GM12878 (cell line): ENCODE measurements around the gene CCDC97. TPM values are rescaled to one million over a fixed set of nuclear protein-coding genes. Genes with fewer than 3 reads are reported as not detected.

Source experiments
- BHLHE40 ChIP-seq, 2 experiments: fragments of 450-650 bp in 1 of 2; IDR thresholded peaks; 2 replicates each; pipeline ENCODE4 v1.6.1; 2011 to 2017; ENCODE audit warnings: low read depth in 2 of 2, borderline replicate concordance in 1 of 2, improper control_type of control experiment in 1 of 2, low read length in 1 of 2, mild to moderate bottlenecking in 1 of 2
- CUX1 ChIP-seq: IDR thresholded peaks from 2 replicates; pipeline ENCODE4 v1.6.1; 2012; ENCODE audit warnings: improper control_type of control experiment, low read depth, low read length; ENCODE audit not compliant: insufficient replicate concordance
- ESRRA ChIP-seq: IDR thresholded peaks from 2 replicates; pipeline ENCODE4 v1.6.1; 2012; ENCODE audit warnings: mild to moderate bottlenecking, low read length, improper control_type of control experiment
- ETV6 ChIP-seq, 2 experiments: fragments of 450-650 bp in 1 of 2; IDR thresholded peaks in 1 of 2; conservative IDR thresholded peaks in 1 of 2; 2 replicates each; pipeline ENCODE4 v1.6.1; 2014; ENCODE audit warnings: antibody characterized with exemption in 1 of 2, borderline replicate concordance in 1 of 2, low read depth in 1 of 2, mild to moderate bottlenecking in 1 of 2, moderate library complexity in 1 of 2
- GATAD2B ChIP-seq: fragments of 450-650 bp; conservative IDR thresholded peaks from 2 replicates; pipeline ENCODE4 v1.6.1; 2017; ENCODE audit warnings: low read depth, mild to moderate bottlenecking, moderate library complexity
- HCFC1 ChIP-seq: fragments of 150-350 bp; IDR thresholded peaks from 2 replicates; pipeline ENCODE4 v1.6.1; 2014; ENCODE audit warnings: low read length
- KLF5 ChIP-seq: fragments of 450-650 bp; IDR thresholded peaks from 2 replicates; pipeline ENCODE4 v1.6.1; 2014; ENCODE audit warnings: mild to moderate bottlenecking; ENCODE audit not compliant: partially characterized antibody
- POLR2AphosphoS2 ChIP-seq: IDR thresholded peaks from 2 replicates; pipeline ENCODE4 v1.6.1; 2011; ENCODE audit warnings: low read depth, mild to moderate bottlenecking, low read length, improper control_type of control experiment, moderate library complexity
- STAT1 ChIP-seq: fragments of 450-650 bp; conservative IDR thresholded peaks from 2 replicates; pipeline ENCODE4 v1.6.1; 2014; ENCODE audit warnings: antibody characterized with exemption, mild to moderate bottlenecking
- USF2 ChIP-seq: IDR thresholded peaks from 2 replicates; pipeline ENCODE4 v1.6.1; 2011; ENCODE audit warnings: low read depth, low read length, improper control_type of control experiment, borderline replicate concordance
- WRNIP1 ChIP-seq: IDR thresholded peaks from 2 replicates; pipeline ENCODE4 v1.6.1; 2011; ENCODE audit warnings: low read depth, low read length, improper control_type of control experiment, borderline replicate concordance
- ZBTB4 ChIP-seq: fragments of 450-650 bp; formaldehyde crosslinking; IDR thresholded peaks from 2 replicates; pipeline ENCODE4 v1.4.0; 2022; ENCODE audit warnings: mild to moderate bottlenecking, moderate library complexity
- ZNF24 ChIP-seq: fragments of 450-650 bp; IDR thresholded peaks from 2 replicates; pipeline ENCODE4 v1.6.1; 2017; ENCODE audit warnings: antibody characterized with exemption, mild to moderate bottlenecking
- polyA plus RNA-seq, 11 experiments: library from polyadenylated mRNA; depleted of rRNA in 4 of 11; unstranded in 6 of 11; stranded (reverse) in 5 of 11; fragments of >200 nt; fragmentation: Nextera tagmentation in 4 of 11; fragmentation: Illumina TruSeq in 1 of 11; extraction: Ambion mirVana in 4 of 11; extraction: Trizol in 1 of 11; gene quantifications; 1 replicate in 1 of 11; 2 replicates in 10 of 11; pipeline versions ENCODE4 v1.2.1 to v1.2.3, GENCODE V29; 2011 to 2016; ENCODE audit warnings: inconsistent platforms in 2 of 11, missing spikeins in 2 of 11, low read depth in 1 of 11
- total RNA-seq, 4 experiments: library from RNA; depleted of rRNA in 3 of 4; stranded (reverse); fragments of >200 nt in 3 of 4; fragmentation: Illumina TruSeq in 1 of 4; extraction: Trizol in 1 of 4; gene quantifications; 2 replicates each; pipeline versions ENCODE4 v1.2.1 to v1.2.3, GENCODE V29; 2013 to 2021

The CCDC97 gene
- total and polyA plus RNA-seq, 10 of the 15 experiments (the other 5 are each of a cell fraction or from before 2014, with no cell fraction given), result 1.8 to 34.1 (median 18.8) TPM

GRCh38 chr19:41351339-41352245 is 41.6 kb downstream of the CCDC97 start (continued):
- TF ChIP-seq USF2 (peak; percentile 65), GATAD2B (peak; percentile 61; the same call in 1 of the 2 replicates), KLF5 (no peak), CUX1 (no peak), ETV6 (conservative IDR thresholded peaks at IDR 0.05 in 1 of 2, IDR thresholded peaks at IDR 0.05 in 1 of 2; ENCODE audit: borderline replicate concordance in 1 of 2, low read depth in 1 of 2) (0 out of 4 replicates have a peak, but pooled peaks of 1 of the 2 experiments have one; percentile 39), ZNF24 (no peak), BHLHE40 (IDR thresholded peaks at IDR 0.05; ENCODE audit: borderline replicate concordance in 1 of 2, low read depth in 2 of 2, low read length in 1 of 2) (peak; percentile 84 to 89), ZBTB4 (CRISPR knock-in tag) (no peak), ESRRA (no peak), WRNIP1 (no peak), STAT1 (no peak), POLR2AphosphoS2 (peak; percentile 62; the same call in 1 of the 2 replicates), HCFC1 (no peak)
